ENCODE results near the gene CNPY4. TPM values are rescaled to one million over a fixed set of nuclear protein-coding genes. Genes with fewer than 3 reads are reported as not detected.

The CNPY4 gene
- polyA plus RNA-seq, 1 donor from 2014 or later: 35.8 TPM

GRCh38 chr7:100153708-100154535 lies 34.5 kb downstream of the CNPY4 start:
- Histone ChIP-seq H3K27me3 (ENCODE audit: insufficient read depth, low read depth, low read length) (no peaks in the 10 kb centered on the region), H3K4me2 (ENCODE audit: low read length) (no peak overlapping the region), H4K20me1 (ENCODE audit: insufficient read depth) (no peaks in the 10 kb centered on the region), H3F3A (ENCODE audit: insufficient read depth, low read length, poor library complexity, severe bottlenecking) (no peaks in the 10 kb centered on the region), H3K27ac (ENCODE audit: low read length) (no peak overlapping the region), H3K36me3 (ENCODE audit: insufficient read depth, low read length) (no peaks in the 10 kb centered on the region), H3K9ac (ENCODE audit: low read length) (no peak overlapping the region), H3K9me3 (ENCODE audit: low read length) (no peaks in the 10 kb centered on the region), H3K79me2 (replicated peaks; ENCODE audit: insufficient read depth, low read length) (peaks cover 14% of the 10 kb centered on the region), H3K9me2 (ENCODE audit: insufficient read depth, low read length) (no peaks in the 10 kb centered on the region), H3K4me3 (ENCODE audit: low read length) (no peak overlapping the region), H2AFZ (ENCODE audit: low read depth, low read length) (no peak overlapping the region)
- TF ChIP-seq SMC3 (conservative IDR thresholded peaks at IDR 0.05; ENCODE audit: poor library complexity) (no peak), POLR2AphosphoS5 (IDR thresholded peaks at IDR 0.05) (no peak), EZH2 (IDR thresholded peaks at IDR 0.05; ENCODE audit: borderline replicate concordance, insufficient read depth, low read length, poor library complexity, severe bottlenecking) (no peak), TAF1 (IDR thresholded peaks at IDR 0.05; ENCODE audit: low read depth) (no peak)
- TF ChIP-seq, protein P1, sequence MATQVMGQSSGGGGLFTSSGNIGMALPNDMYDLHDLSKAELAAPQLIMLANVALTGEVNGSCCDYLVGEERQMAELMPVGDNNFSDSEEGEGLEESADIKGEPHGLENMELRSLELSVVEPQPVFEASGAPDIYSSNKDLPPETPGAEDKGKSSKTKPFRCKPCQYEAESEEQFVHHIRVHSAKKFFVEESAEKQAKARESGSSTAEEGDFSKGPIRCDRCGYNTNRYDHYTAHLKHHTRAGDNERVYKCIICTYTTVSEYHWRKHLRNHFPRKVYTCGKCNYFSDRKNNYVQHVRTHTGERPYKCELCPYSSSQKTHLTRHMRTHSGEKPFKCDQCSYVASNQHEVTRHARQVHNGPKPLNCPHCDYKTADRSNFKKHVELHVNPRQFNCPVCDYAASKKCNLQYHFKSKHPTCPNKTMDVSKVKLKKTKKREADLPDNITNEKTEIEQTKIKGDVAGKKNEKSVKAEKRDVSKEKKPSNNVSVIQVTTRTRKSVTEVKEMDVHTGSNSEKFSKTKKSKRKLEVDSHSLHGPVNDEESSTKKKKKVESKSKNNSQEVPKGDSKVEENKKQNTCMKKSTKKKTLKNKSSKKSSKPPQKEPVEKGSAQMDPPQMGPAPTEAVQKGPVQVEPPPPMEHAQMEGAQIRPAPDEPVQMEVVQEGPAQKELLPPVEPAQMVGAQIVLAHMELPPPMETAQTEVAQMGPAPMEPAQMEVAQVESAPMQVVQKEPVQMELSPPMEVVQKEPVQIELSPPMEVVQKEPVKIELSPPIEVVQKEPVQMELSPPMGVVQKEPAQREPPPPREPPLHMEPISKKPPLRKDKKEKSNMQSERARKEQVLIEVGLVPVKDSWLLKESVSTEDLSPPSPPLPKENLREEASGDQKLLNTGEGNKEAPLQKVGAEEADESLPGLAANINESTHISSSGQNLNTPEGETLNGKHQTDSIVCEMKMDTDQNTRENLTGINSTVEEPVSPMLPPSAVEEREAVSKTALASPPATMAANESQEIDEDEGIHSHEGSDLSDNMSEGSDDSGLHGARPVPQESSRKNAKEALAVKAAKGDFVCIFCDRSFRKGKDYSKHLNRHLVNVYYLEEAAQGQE (IDR thresholded peaks at IDR 0.05; ENCODE audit: borderline replicate concordance): no peak

GRCh38 chr7:100154651-100155491 lies 35.4 kb downstream of the CNPY4 start:
- H3K9ac ChIP-seq (ENCODE audit: low read length): no peak overlapping the region
- no peaks in the 10 kb centered on the region for H3K27me3 ChIP-seq (ENCODE audit: insufficient read depth, low read depth, low read length)
- H3K9me2 ChIP-seq (ENCODE audit: insufficient read depth, low read length): no peaks in the 10 kb centered on the region
- H3K36me3 ChIP-seq (ENCODE audit: insufficient read depth, low read length): no peaks in the 10 kb centered on the region
- no peak overlapping the region for H2AFZ ChIP-seq (ENCODE audit: low read depth, low read length)
- no peaks in the 10 kb centered on the region for H4K20me1 ChIP-seq (ENCODE audit: insufficient read depth)
- peaks cover 5% of the 10 kb centered on the region for H3K79me2 ChIP-seq (replicated peaks; ENCODE audit: insufficient read depth, low read length)
- no peak overlapping the region for H3K4me2 ChIP-seq (ENCODE audit: low read length)
- no peaks in the 10 kb centered on the region for H3F3A ChIP-seq (ENCODE audit: insufficient read depth, low read length, poor library complexity, severe bottlenecking)
- H3K4me3 ChIP-seq (ENCODE audit: low read length): no peak overlapping the region
- TF ChIP-seq EZH2 (IDR thresholded peaks at IDR 0.05; ENCODE audit: borderline replicate concordance, insufficient read depth, low read length, poor library complexity, severe bottlenecking) (no peak), POLR2AphosphoS5 (IDR thresholded peaks at IDR 0.05) (no peak), TAF1 (IDR thresholded peaks at IDR 0.05; ENCODE audit: low read depth) (no peak), EP300 (conservative IDR thresholded peaks at IDR 0.05; ENCODE audit: poor library complexity, severe bottlenecking) (no peak), CTCF (IDR thresholded peaks at IDR 0.05; ENCODE audit: poor library complexity, severe bottlenecking) (no peak), RAD21 (conservative IDR thresholded peaks at IDR 0.05) (no peak), MXI1 (conservative IDR thresholded peaks at IDR 0.05; ENCODE audit: poor library complexity, severe bottlenecking) (no peak), SMC3 (conservative IDR thresholded peaks at IDR 0.05; ENCODE audit: poor library complexity) (no peak)
- TF ChIP-seq, protein P1 (IDR thresholded peaks at IDR 0.05; ENCODE audit: borderline replicate concordance): no peak
- H3K27ac ChIP-seq (ENCODE audit: low read length): no peak overlapping the region
- H3K9me3 ChIP-seq (ENCODE audit: low read length): no peaks in the 10 kb centered on the region
